ENCODE data around the gene GDI1.

The GDI1 gene

GRCh38 chrX:154460326-154460725 lies 23.4 kb downstream of the GDI1 start:
- no peak for TF ChIP-seq CTCF (IDR thresholded peaks at IDR 0.05; ENCODE audit: insufficient read depth, low read length, poor library complexity, severe bottlenecking)
- Histone ChIP-seq H3K36me3 (ENCODE audit: control insufficient read depth, insufficient read depth, low read length) (no peaks in the 10 kb centered on the region), H3K4me3 (replicated peaks; ENCODE audit: low read depth, low read length) (no peak overlapping the region), H3K27me3 (replicated peaks; ENCODE audit: control insufficient read depth, insufficient read depth, low read length) (no peaks in the 10 kb centered on the region)
- DNase-seq (ENCODE audit: extremely low read depth, insufficient read length): no peak

DNA sequence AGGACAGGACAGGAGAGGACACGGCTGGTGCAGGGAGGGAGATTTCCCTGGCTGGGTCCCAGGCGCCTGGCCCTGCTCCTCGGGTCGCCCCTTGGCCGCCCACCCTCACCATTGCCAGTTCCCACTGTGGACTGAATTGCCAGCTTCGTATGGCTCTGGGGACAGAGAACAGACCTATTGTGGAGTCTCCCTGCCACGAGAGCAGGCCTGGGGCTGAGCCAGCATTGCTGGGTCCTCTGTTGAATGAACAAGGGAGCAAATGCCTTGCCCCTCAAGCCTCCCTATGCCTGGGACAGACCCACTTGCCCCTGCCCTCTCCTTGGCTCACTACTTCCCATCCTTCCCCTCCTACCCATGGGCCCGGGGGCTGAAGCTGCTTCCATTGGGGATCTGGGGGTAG lies 25.4 kb downstream of the GDI1 start:
- no peak overlapping the region for H3K4me3 ChIP-seq (replicated peaks; ENCODE audit: low read depth, low read length)
- H3K27me3 ChIP-seq (replicated peaks; ENCODE audit: control insufficient read depth, insufficient read depth, low read length): no peaks in the 10 kb centered on the region
- DNase-seq (ENCODE audit: extremely low read depth, insufficient read length): no peak
- H3K36me3 ChIP-seq (ENCODE audit: control insufficient read depth, insufficient read depth, low read length): no peaks in the 10 kb centered on the region; the same call in 1 of the 2 replicates
- TF ChIP-seq CTCF (IDR thresholded peaks at IDR 0.05; ENCODE audit: insufficient read depth, low read length, poor library complexity, severe bottlenecking): no peak

DNA sequence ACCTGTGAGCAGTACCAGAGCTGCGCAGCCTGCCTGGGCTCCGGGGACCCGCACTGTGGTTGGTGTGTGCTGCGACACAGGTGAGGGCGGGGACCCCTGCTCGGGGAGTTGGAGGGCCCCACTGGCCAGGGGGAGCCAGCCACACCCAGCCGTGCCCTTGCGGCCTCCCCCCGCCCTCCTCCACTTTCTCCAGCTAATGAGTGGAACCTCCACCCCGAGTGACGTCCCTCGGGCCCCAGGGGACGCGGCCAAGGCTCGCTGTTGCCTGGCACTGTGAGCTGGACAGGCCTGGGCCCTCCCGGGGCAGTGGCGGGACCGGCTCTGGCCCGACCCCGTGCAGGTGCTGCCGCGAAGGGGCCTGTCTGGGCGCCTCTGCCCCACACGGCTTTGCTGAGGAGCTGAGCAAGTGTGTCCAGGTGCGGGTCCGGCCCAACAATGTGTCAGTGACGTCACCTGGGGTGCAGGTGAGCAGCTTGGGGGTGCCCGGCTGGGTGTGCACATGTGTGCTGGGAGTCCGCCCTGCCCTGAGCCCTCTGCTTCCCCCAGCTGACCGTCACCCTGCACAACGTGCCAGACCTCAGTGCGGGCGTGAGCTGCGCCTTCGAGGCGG lies 26.8 kb downstream of the GDI1 start:
- no peak overlapping the region for H3K4me3 ChIP-seq (replicated peaks; ENCODE audit: low read depth, low read length)
- H3K36me3 ChIP-seq (ENCODE audit: control insufficient read depth, insufficient read depth, low read length): no peaks in the 10 kb centered on the region; the same call in 1 of the 2 replicates
- no peak for TF ChIP-seq CTCF (IDR thresholded peaks at IDR 0.05; ENCODE audit: insufficient read depth, low read length, poor library complexity, severe bottlenecking)
- DNase-seq (ENCODE audit: extremely low read depth, insufficient read length): no peak
- no peaks in the 10 kb centered on the region for H3K27me3 ChIP-seq (replicated peaks; ENCODE audit: control insufficient read depth, insufficient read depth, low read length)

DNA sequence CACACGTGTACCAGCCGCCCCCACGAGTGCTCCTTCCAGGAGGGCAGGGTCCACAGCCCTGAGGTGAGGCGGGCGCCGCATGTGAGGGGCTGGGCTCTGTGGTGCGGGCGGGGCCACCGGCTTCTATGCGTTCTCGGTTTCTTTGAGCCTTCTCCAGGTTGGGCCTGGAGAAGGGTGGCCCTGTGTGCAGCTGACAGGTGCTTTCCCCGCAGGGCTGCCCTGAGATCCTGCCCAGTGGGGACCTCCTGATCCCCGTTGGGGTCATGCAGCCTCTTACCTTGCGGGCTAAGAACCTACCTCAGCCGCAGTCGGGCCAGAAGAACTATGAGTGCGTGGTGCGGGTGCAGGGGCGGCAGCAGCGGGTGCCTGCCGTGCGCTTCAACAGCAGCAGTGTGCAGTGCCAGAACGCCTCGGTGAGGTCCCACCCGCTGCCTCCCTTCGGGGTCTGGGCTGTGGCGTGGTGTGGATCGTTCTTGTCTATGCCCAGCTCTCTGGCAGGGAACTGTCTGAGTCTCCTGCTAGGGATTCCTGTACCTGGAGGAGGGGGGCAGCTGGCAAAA lies 27.9 kb downstream of the GDI1 start:
- Histone ChIP-seq H3K4me3 (replicated peaks; ENCODE audit: low read depth, low read length) (no peak overlapping the region), H3K36me3 (ENCODE audit: control insufficient read depth, insufficient read depth, low read length) (no peaks in the 10 kb centered on the region; the same call in 1 of the 2 replicates), H3K27me3 (replicated peaks; ENCODE audit: control insufficient read depth, insufficient read depth, low read length) (no peaks in the 10 kb centered on the region)
- no peak for DNase-seq (ENCODE audit: extremely low read depth, insufficient read length)
- no peak for TF ChIP-seq CTCF (IDR thresholded peaks at IDR 0.05; ENCODE audit: insufficient read depth, low read length, poor library complexity, severe bottlenecking)

- no peaks in the 10 kb centered on the region; the same call in 1 of the 2 replicates for H3K36me3 ChIP-seq (ENCODE audit: control insufficient read depth, insufficient read depth, low read length)
- H3K4me3 ChIP-seq (replicated peaks; ENCODE audit: low read depth, low read length): no peak overlapping the region
- no peak for DNase-seq (ENCODE audit: extremely low read depth, insufficient read length)
- no peaks in the 10 kb centered on the region for H3K27me3 ChIP-seq (replicated peaks; ENCODE audit: control insufficient read depth, insufficient read depth, low read length)
- TF ChIP-seq CTCF (IDR thresholded peaks at IDR 0.05; ENCODE audit: insufficient read depth, low read length, poor library complexity, severe bottlenecking): no peak
These were observed 28.6 kb downstream of the GDI1 start for GRCh38 chrX:154465601-154466000.
